ENCODE measurements around the gene TNIP1.

Gene TNIP1

GRCh38 chr5:151054709-151055108 lies 26.1 kb downstream of the TNIP1 start:
- no peak overlapping the region for H3K4me3 ChIP-seq (ENCODE audit: low read depth, low read length)
- TF ChIP-seq CTCF (IDR thresholded peaks at IDR 0.05; ENCODE audit: control insufficient read depth, extremely low read depth, insufficient read depth): no peak
- no peak for DNase-seq (ENCODE audit: low read depth)

GRCh38 chr5:151053796-151054462 lies 26.9 kb downstream of the TNIP1 start:
- DNase-seq (ENCODE audit: low read depth): no peak
- H3K4me3 ChIP-seq (ENCODE audit: low read depth, low read length): no peak overlapping the region
- no peak for TF ChIP-seq CTCF (IDR thresholded peaks at IDR 0.05; ENCODE audit: control insufficient read depth, extremely low read depth, insufficient read depth)

GRCh38 chr5:151052836-151053235 lies 28.0 kb downstream of the TNIP1 start:
- no peak overlapping the region for H3K4me3 ChIP-seq (ENCODE audit: low read depth, low read length)
- no peak for TF ChIP-seq CTCF (IDR thresholded peaks at IDR 0.05; ENCODE audit: control insufficient read depth, extremely low read depth, insufficient read depth)
- no peak for DNase-seq (ENCODE audit: low read depth)

- H3K4me3 ChIP-seq (ENCODE audit: low read depth, low read length): no peak overlapping the region
- TF ChIP-seq CTCF (IDR thresholded peaks at IDR 0.05; ENCODE audit: control insufficient read depth, extremely low read depth, insufficient read depth): no peak
- DNase-seq (ENCODE audit: low read depth): no peak
Measured at GRCh38 chr5:151051931-151052608, 28.8 kb downstream of the TNIP1 start.

- H3K4me3 ChIP-seq (ENCODE audit: low read depth, low read length): no peak overlapping the region
- peak; percentile 90 for TF ChIP-seq CTCF (IDR thresholded peaks at IDR 0.05; ENCODE audit: control insufficient read depth, extremely low read depth, insufficient read depth)
- peak; percentile 19 for DNase-seq (ENCODE audit: low read depth)
Measured at GRCh38 chr5:151051066-151051930, 29.5 kb downstream of the TNIP1 start.

- peak; percentile 44 for TF ChIP-seq CTCF (IDR thresholded peaks at IDR 0.05; ENCODE audit: control insufficient read depth, extremely low read depth, insufficient read depth)
- H3K4me3 ChIP-seq (ENCODE audit: low read depth, low read length): no peak overlapping the region
- no peak for DNase-seq (ENCODE audit: low read depth)
Measured at GRCh38 chr5:151048526-151048925, 32.3 kb downstream of the TNIP1 start.

Data from LNCaP clone FGC (cell line).